HFF-Myc (cell line): ENCODE results near the gene COL5A1.

ENCODE experiments used
- DNase-seq: peaks from one replicate; pipeline ENCODE4 v3.0.0-alpha.2; 2011; ENCODE audit warnings: low read depth; ENCODE audit errors: extremely low read depth
- H3K4me3 ChIP-seq: replicated peaks from 2 replicates; pipeline ENCODE4 v1.5.1; 2011; ENCODE audit warnings: low read depth, mild to moderate bottlenecking, control low read depth, low read length
- CTCF ChIP-seq: IDR thresholded peaks from 2 replicates; pipeline ENCODE4 v1.5.1; 2012; ENCODE audit warnings: mild to moderate bottlenecking, low read depth, low read length, control low read depth; ENCODE audit errors: missing control alignments

COL5A1 gene

GRCh38 chr9:134881313-134881670 lies 239.7 kb downstream of the COL5A1 start:
- TF ChIP-seq CTCF, result no peak
- DNase-seq, result no peak
- no peak overlapping the region for H3K4me3 ChIP-seq

GRCh38 chr9:134882204-134882785 lies 240.7 kb downstream of the COL5A1 start:
- no peak overlapping the region for H3K4me3 ChIP-seq
- no peak for DNase-seq
- TF ChIP-seq CTCF, result no peak

- H3K4me3 ChIP-seq, result no peak overlapping the region
- TF ChIP-seq CTCF, result no peak
- DNase-seq, result no peak
These were observed 241.6 kb downstream of the COL5A1 start for GRCh38 chr9:134883040-134883782.

GRCh38 chr9:134884492-134884891 lies 242.9 kb downstream of the COL5A1 start:
- no peak for TF ChIP-seq CTCF
- no peak for DNase-seq
- no peak overlapping the region for H3K4me3 ChIP-seq

GRCh38 chr9:134885001-134885678 lies 243.5 kb downstream of the COL5A1 start:
- H3K4me3 ChIP-seq, result no peak overlapping the region
- no peak for TF ChIP-seq CTCF
- DNase-seq, result no peak

- TF ChIP-seq CTCF, result no peak
- no peak for DNase-seq
- no peak overlapping the region for H3K4me3 ChIP-seq
These were observed 244.2 kb downstream of the COL5A1 start for GRCh38 chr9:134885679-134886412.
